K562 (cell line): ENCODE results near the gene CUL9.

Experiments
- BHLHE40 ChIP-seq: IDR thresholded peaks from 2 replicates; pipeline ENCODE4 v1.6.1; 2011; ENCODE audit warnings: low read length, improper control_type of control experiment
- CBX2 ChIP-seq: fragments of 200-600 bp; sonication (generic); IDR thresholded peaks from one replicate; pipeline ENCODE4 v1.6.1; 2012; ENCODE audit warnings: mild to moderate bottlenecking, low read length, inconsistent platforms; ENCODE audit not compliant: insufficient read depth, poor library complexity, severe bottlenecking
- CHD1 ChIP-seq: fragments of 200-600 bp; sonication (generic); IDR thresholded peaks from one replicate; pipeline ENCODE4 v1.6.1; 2012; ENCODE audit warnings: mild to moderate bottlenecking, moderate library complexity, low read length, inconsistent platforms
- CTCF ChIP-seq, 3 experiments: IDR thresholded peaks in 2 of 3; conservative IDR thresholded peaks in 1 of 3; 2 replicates each; pipeline ENCODE4 v1.5.1; 2011 to 2012; ENCODE audit warnings: low read length in 3 of 3, mild to moderate bottlenecking in 3 of 3, control low read depth in 2 of 3, improper control_type of control experiment in 1 of 3, inconsistent platforms in 1 of 3, low read depth in 1 of 3, mixed read lengths in 1 of 3, moderate library complexity in 1 of 3; ENCODE audit not compliant: insufficient read depth in 2 of 3
- E4F1 ChIP-seq: fragments of 250-450 bp; sonication (Bioruptor Pico); IDR thresholded peaks from 2 replicates; pipeline ENCODE4 v1.5.0; 2021; ENCODE audit warnings: mild to moderate bottlenecking, borderline replicate concordance
- ELF1 ChIP-seq: fragments of 200-800 bp; sonication (Bioruptor generic); IDR thresholded peaks from 2 replicates; pipeline ENCODE4 v1.6.1; 2016; ENCODE audit warnings: missing genetic modification characterization, missing compliant biosample characterization
- POLR2AphosphoS5 ChIP-seq: IDR thresholded peaks from 2 replicates; pipeline ENCODE4 v1.6.1; 2011; ENCODE audit warnings: mild to moderate bottlenecking, low read depth, low read length, moderate library complexity; ENCODE audit not compliant: control insufficient read depth, insufficient read depth
- PTTG1 ChIP-seq: fragments of 450-650 bp; IDR thresholded peaks from 2 replicates; pipeline ENCODE4 v1.6.1; 2016; ENCODE audit warnings: low read depth, mild to moderate bottlenecking, missing genetic modification characterization, missing compliant biosample characterization
- SIN3B ChIP-seq: fragments of 450-650 bp; IDR thresholded peaks from 2 replicates; pipeline ENCODE4 v1.6.1; 2017; ENCODE audit warnings: low read depth, mild to moderate bottlenecking, moderate library complexity
- TCF3 ChIP-seq: sonication (generic); formaldehyde crosslinking; IDR thresholded peaks from 2 replicates; pipeline ENCODE4 v1.4.0; 2020; ENCODE audit warnings: mild to moderate bottlenecking, missing genetic modification reagents
- ZBTB40 ChIP-seq, 2 experiments: fragments of 450-650 bp in 1 of 2; sonication (generic) in 1 of 2; formaldehyde crosslinking in 1 of 2; IDR thresholded peaks; 2 replicates each; pipeline versions ENCODE4 v1.7.1 to v1.9.0; 2016 to 2022; ENCODE audit warnings: inconsistent platforms in 1 of 2, mild to moderate bottlenecking in 1 of 2, missing genetic modification reagents in 1 of 2
- ZNF354B ChIP-seq: fragments of 250-450 bp; sonication (Bioruptor Pico); IDR thresholded peaks from 2 replicates; pipeline ENCODE4 v1.4.0; 2020

GRCh38 chr6:43163899-43164298 is 18.1 kb upstream of the CUL9 start:
- no peak for TF ChIP-seq TCF3 (CRISPR knock-in tag)
- no peak for TF ChIP-seq CTCF (IDR thresholded peaks at IDR 0.05 in 2 of 3, conservative IDR thresholded peaks at IDR 0.05 in 1 of 3; ENCODE audit: insufficient read depth in 2 of 3, low read depth in 1 of 3, low read length in 3 of 3)
- no peak for TF ChIP-seq ZBTB40 (IDR thresholded peaks at IDR 0.05)
- no peak for TF ChIP-seq ZBTB40 (CRISPR knock-in tag; IDR thresholded peaks at IDR 0.05)
- TF ChIP-seq CHD1 = no peak
- no peak for TF ChIP-seq ELF1
- TF ChIP-seq PTTG1 (tag) = no peak
- TF ChIP-seq ZNF354B (CRISPR knock-in tag) = no peak
- TF ChIP-seq SIN3B = no peak
- TF ChIP-seq BHLHE40 = no peak
- TF ChIP-seq CBX2 = no peak
- TF ChIP-seq E4F1 (CRISPR knock-in tag) = no peak
- no peak for TF ChIP-seq POLR2AphosphoS5
